Effector memory CD8-positive, alpha-beta T cell (primary cell): ENCODE results near the gene NKAIN1.

ENCODE experiments used
- ATAC-seq: fragments of 150-1000 bp; cut with Tn5 transposase; replicated peaks from 2 replicates; pipeline ENCODE4 v1.10.0; 2021; ENCODE audit warnings: mild to moderate bottlenecking, moderate library complexity
- DNase-seq, 3 experiments: peaks; one replicate each; pipeline ENCODE4 v3.0.0; 2021
- H3K27ac Mint-ChIP-seq, 2 donors: one replicate each; pipeline ENCODE4 v1.8.0; 2022; ENCODE audit warnings: mild to moderate bottlenecking in 2 of 2, mixed read lengths in 2 of 2, moderate library complexity in 2 of 2
- H3K27me3 Mint-ChIP-seq, 2 donors: one replicate each; pipeline ENCODE4 v1.8.0; 2022; ENCODE audit warnings: mixed read lengths in 2 of 2
- H3K36me3 Mint-ChIP-seq: one replicate; pipeline ENCODE4 v1.8.0; 2022; ENCODE audit warnings: mild to moderate bottlenecking, moderate library complexity, mixed read lengths; ENCODE audit not compliant: insufficient read depth
- H3K4me1 Mint-ChIP-seq, 2 donors: one replicate each; pipeline ENCODE4 v1.8.0; 2022; ENCODE audit warnings: low read depth in 2 of 2, mixed read lengths in 2 of 2
- H3K4me3 Mint-ChIP-seq, 2 donors: one replicate each; pipeline ENCODE4 v1.8.0; 2022; ENCODE audit warnings: mild to moderate bottlenecking in 2 of 2, mixed read lengths in 2 of 2, moderate library complexity in 2 of 2
- H3K9me3 Mint-ChIP-seq, 2 donors: one replicate each; pipeline ENCODE4 v1.8.0; 2022; ENCODE audit warnings: mixed read lengths in 2 of 2

Gene NKAIN1

DNA sequence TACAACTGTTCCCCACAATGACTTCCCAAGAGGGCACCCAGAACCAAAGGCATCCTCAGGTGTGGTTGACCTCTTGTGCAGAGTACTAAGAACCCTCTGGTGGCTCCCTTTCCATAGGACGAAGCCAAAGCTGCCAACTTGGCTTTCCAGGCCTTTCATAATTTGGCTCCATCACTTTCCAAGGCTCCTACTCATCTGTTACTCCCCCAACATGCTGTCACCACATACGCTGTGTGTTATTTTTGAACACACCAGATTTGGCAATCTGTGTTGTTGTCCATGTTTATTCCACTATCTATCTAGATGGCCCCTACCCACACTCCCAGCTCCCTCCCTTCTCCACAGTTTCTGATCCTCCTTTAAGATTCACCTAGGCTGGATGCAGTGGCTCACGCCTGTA, 10.2 kb upstream of the NKAIN1 start:
- Mint-ChIP-seq H3K27me3 (no peaks in the 10 kb centered on the region), H3K9me3 (no peaks in the 10 kb centered on the region), H3K36me3 (no peaks in the 10 kb centered on the region), H3K4me3 (no peak overlapping the region), H3K27ac (no peak overlapping the region), H3K4me1 (no peaks in the 10 kb centered on the region)
- no peak for DNase-seq
- ATAC-seq = no peak

DNA sequence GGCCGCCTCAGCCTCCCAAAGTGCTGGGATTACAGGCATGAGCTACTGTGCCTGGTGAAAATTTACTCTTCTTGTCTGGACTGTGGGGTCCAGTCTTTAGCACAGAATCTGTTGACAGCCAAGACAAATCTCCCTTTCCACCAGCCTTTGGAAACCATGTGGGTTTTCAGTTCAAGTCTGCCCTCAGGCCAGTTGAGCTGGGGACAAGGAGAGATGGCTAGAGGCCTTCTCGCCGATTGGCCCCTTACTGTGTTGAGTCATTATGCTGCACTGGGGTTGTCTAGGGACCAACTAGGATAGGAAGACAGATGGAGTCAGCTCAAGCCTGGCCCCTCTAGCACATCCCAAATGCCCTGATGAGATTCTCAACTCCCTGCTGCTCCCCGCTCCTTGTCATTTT, 8.6 kb upstream of the NKAIN1 start:
- DNase-seq = no peak
- Mint-ChIP-seq H3K27me3 (no peaks in the 10 kb centered on the region), H3K36me3 (no peaks in the 10 kb centered on the region), H3K4me3 (no peak overlapping the region), H3K4me1 (no peaks in the 10 kb centered on the region), H3K9me3 (no peaks in the 10 kb centered on the region), H3K27ac (peak overlapping the region in 1 of 2 donors; percentile 5)
- ATAC-seq = no peak

DNA sequence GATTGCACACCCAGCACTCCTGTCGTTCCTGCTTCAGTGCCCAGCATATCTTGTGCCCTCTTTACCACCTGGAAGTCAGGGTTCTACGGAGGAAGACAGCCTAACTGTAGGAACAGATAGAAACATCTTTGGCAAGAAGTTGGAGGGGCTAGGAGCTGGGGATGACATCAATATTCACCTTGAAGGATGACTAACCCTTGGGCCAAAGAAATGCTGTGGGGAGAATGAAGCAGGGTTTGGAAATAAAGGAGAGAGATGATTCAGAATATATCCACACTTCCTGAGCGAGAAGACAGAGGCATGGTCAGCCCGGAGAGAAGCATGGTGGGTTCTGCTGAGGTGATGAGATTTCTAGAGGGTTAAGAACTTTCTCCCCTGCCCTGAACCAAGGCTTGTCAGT, 4.6 kb upstream of the NKAIN1 start:
- no peak for DNase-seq

DNA sequence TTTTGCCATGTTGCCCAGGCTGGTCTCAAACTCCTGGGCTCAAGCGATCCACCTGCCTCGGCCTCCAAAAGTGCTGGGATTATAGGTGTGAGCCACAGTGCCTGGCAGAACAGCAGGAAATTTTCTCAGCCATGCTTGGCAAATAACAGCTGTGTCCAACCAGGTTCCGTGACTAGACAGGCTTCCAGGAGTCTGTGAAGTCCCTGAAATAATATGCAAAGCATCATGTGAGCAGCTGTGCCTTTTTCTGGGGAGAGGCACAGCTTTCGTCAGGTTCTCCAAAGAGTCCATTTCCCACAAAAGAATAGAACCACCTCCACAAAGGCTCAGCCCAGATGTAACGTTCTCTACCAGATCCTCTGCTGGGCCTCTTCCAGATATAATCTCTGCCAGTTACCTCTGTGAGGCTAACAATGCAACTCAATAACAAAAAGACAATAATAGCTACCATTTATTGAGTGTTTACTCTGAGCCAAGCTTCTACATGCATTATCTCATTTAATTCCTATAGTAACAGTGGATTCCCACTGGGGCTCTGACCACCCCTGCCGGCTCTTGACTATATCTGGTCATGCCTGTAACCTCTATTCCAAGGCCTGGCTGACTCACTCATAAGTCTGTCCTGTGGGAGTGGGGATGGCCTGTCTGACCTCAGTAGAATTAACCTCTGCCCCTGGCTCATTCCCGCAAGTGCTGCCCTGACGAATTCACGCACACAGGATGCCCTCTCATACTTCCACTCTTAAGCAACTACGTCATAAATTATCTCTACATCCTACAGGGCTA, 4.0 kb upstream of the NKAIN1 start:
- Mint-ChIP-seq H3K27me3 (peaks cover 17 to 29% of the 10 kb centered on the region in 2 donors), H3K4me3 (no peak overlapping the region), H3K4me1 (peaks cover 4 to 5% of the 10 kb centered on the region in 2 donors), H3K9me3 (no peaks in the 10 kb centered on the region), H3K36me3 (no peaks in the 10 kb centered on the region), H3K27ac (no peak overlapping the region)
- no peak for DNase-seq
- ATAC-seq = no peak

More for the DNA sequence above, 4.6 kb upstream of the NKAIN1 start:
- Mint-ChIP-seq H3K27ac (no peak overlapping the region), H3K36me3 (no peaks in the 10 kb centered on the region), H3K4me3 (no peak overlapping the region), H3K27me3 (peaks cover 12 to 23% of the 10 kb centered on the region in 2 donors), H3K9me3 (no peaks in the 10 kb centered on the region), H3K4me1 (peaks cover 0 to 1% of the 10 kb centered on the region in 2 donors)
- ATAC-seq = no peak

DNA sequence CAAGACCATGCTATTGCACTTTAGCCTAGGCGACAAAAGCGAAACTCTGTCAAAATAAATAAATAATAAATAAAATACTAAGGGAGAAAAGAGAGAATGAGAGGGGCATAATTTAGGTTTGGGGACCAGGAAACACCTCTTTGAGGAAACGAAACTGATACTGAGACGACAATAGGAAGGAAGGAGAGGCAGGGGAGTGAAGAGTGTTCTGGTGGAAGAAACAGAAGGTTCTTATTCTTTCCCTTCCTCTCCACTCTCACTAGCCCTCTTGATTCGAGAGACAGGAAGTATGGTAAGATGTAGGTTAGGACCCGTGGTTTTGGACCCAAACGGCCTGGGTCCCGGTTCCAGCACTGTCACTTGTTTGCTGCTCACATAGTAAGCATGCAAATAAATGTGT, 1.6 kb upstream of the NKAIN1 start:
- no peak for DNase-seq
- Mint-ChIP-seq H3K4me1 (peaks cover 5 to 9% of the 10 kb centered on the region in 2 donors), H3K9me3 (no peaks in the 10 kb centered on the region), H3K4me3 (no peak overlapping the region), H3K27me3 (peaks cover 40 to 53% of the 10 kb centered on the region in 2 donors), H3K36me3 (no peaks in the 10 kb centered on the region), H3K27ac (no peak overlapping the region)
- ATAC-seq = no peak

DNA sequence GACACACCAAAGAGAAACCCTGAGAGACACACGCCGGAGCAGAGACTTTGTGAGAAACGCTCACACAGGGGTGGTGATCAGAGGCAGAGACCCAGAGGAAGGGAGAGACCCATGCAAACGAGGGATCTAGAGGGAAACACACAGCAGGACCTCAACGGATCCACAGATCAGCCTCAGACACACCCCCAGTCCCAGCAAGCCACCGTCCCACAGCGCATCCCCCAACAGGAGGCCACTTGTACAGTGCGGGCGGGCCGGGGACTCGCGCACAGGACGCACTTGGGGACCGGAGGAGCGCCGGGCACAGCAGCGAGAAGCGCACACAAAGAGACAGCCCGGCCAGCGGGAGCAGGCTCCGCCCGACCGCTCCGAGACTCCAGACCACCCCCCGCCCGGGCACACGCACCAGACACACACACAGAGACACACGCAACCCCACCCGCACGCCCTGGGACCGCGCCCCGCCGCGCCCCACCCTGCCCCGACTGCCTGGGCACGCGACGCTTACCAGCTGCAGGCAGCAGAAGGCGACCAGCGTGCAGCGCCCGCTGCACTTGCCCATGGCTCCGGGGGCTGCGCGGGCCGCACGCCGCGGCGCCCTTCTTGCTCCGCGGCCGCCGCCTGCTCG, 587 bp downstream of the NKAIN1 start:
- no peak for DNase-seq
- peaks cover 5 to 9% of the 10 kb centered on the region in 2 donors for H3K4me1 Mint-ChIP-seq
- H3K36me3 Mint-ChIP-seq = no peaks in the 10 kb centered on the region
- peak overlapping the region; percentile 66 to 73 for H3K4me3 Mint-ChIP-seq
- H3K27ac Mint-ChIP-seq = no peak overlapping the region
- no peaks in the 10 kb centered on the region for H3K9me3 Mint-ChIP-seq
- ATAC-seq = no peak
- peaks cover 57 to 75% of the 10 kb centered on the region in 2 donors for H3K27me3 Mint-ChIP-seq

DNA sequence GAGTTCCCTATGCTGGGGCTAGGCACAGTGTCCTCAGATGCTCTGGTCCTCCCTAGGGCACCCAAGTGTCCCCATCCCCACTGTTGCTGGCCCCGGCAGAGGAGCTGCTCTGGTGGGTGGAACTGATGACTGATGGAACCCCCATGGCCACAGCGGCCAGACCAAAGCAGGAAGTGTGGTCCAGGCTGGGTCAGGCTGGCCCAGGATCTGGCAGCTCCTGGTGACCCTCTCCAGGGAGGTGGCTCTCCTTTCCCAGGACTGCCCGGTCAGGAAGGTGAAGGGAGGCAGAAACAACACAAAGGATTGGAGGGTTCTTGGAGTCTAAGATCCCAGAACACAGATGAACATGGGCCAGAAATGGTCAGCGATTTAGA, 1.1 kb downstream of the NKAIN1 start:
- DNase-seq (no peak), ATAC-seq (no peak)
- Mint-ChIP-seq H3K36me3 (no peaks in the 10 kb centered on the region), H3K4me3 (peak overlapping the region; percentile 66 to 73), H3K27ac (no peak overlapping the region), H3K4me1 (peaks cover 5 to 9% of the 10 kb centered on the region in 2 donors), H3K27me3 (peaks cover 60 to 80% of the 10 kb centered on the region in 2 donors), H3K9me3 (no peaks in the 10 kb centered on the region)

DNA sequence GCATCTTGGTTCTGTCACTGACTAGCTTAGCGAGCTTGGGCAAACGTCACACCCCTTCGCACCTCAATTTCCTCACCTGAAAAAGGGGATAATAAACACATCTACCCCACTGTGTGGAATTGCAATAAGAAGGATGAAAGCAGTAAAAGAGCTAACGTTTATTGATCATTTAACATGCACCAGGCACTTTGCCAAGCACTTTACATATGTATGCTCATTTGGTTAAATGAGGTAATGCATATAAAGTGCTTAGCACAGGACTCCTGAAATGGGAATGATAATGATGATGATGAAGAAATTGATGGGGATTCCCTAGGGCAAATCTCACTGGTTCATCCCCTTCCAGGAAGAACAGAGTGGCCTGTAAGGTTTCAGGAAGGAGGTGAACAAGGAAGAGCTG, 4.8 kb downstream of the NKAIN1 start:
- Mint-ChIP-seq H3K4me3 (no peak overlapping the region), H3K36me3 (peaks cover 5% of the 10 kb centered on the region), H3K4me1 (peaks cover 5 to 8% of the 10 kb centered on the region in 2 donors), H3K9me3 (no peaks in the 10 kb centered on the region), H3K27me3 (peaks cover 55 to 71% of the 10 kb centered on the region in 2 donors), H3K27ac (no peak overlapping the region)
- ATAC-seq (no peak), DNase-seq (no peak)

DNA sequence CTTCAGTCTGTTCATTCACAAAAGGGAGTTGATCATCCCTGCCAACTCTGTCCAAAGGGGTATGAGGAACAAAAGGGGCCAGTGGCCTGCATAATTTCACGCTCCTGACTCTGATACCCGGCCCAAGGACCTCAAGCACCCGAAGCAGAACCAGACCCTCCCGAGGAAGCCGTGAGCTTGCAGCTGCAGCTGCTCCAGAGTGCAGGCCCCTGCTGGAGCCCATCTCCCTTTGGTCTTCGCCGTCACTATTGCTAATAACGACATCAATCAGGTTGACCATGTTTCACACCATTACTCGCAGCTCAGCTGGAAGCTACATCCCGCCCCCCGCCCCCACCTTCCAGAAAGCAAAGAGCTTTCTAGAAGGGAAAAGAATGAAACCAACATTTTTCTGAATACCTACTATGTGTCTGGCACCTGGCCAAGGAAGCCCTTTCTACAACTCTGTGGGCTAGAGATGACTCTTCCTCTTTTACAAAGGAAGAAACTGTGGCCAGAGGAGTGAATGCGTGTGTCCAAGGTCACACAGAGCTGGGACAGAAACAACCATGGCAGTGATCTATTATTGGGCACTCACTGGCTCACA, 5.5 kb downstream of the NKAIN1 start:
- no peak for DNase-seq
- H3K27me3 Mint-ChIP-seq = peaks cover 54 to 66% of the 10 kb centered on the region in 2 donors
- peaks cover 5 to 8% of the 10 kb centered on the region in 2 donors for H3K4me1 Mint-ChIP-seq

DNA sequence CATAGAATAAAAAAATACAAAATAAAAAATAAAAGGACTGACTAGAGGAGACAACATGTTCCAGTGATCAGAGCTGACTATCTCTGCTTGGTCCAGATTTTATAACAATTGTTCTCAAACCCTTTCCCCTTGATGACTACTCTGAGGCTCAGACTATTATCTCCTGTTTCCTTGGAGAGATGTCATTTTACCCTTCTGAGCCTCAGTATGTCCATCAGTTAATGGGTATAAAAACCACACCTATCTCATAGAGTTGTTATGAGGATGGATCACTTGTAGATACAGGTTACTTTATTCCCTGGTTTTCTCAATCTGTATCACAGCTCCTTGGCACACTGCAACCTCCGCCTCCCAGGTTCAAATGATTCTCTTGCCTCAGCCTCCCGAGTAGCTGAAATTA, 7.0 kb downstream of the NKAIN1 start:
- peaks cover 5% of the 10 kb centered on the region for H3K36me3 Mint-ChIP-seq

More for the DNA sequence above, 5.5 kb downstream of the NKAIN1 start:
- H3K27ac Mint-ChIP-seq = no peak overlapping the region
- no peak overlapping the region for H3K4me3 Mint-ChIP-seq
- ATAC-seq = no peak
- H3K9me3 Mint-ChIP-seq = no peaks in the 10 kb centered on the region
- peaks cover 5% of the 10 kb centered on the region for H3K36me3 Mint-ChIP-seq

DNA sequence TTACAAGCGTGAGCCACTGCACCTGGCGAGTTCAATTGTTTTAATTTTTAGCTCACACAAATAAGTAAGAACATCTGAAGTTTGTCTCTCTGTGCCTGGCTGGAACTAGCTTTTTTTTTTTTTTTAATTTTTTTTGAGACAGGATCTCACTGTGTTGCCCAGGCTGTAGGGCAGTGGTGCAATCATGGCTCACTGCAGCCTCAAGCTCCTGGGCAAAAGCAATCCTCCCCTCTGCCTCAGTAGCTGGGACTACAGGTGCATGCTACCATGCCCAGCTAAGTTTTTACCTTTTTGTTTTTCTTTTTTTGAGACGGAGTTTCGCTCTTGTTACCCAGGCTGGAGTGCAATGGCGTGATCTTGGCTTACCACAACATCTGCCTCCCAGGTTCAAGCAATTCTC, 7.9 kb downstream of the NKAIN1 start:
- ATAC-seq = no peak
- Mint-ChIP-seq H3K9me3 (no peaks in the 10 kb centered on the region), H3K36me3 (peaks cover 5% of the 10 kb centered on the region), H3K27ac (no peak overlapping the region), H3K27me3 (peaks cover 31 to 42% of the 10 kb centered on the region in 2 donors), H3K4me3 (no peak overlapping the region), H3K4me1 (no peaks in the 10 kb centered on the region)
- DNase-seq = no peak

More for the DNA sequence above, 7.0 kb downstream of the NKAIN1 start:
- no peak for DNase-seq
- Mint-ChIP-seq H3K27me3 (peaks cover 39 to 51% of the 10 kb centered on the region in 2 donors), H3K9me3 (no peaks in the 10 kb centered on the region), H3K4me3 (no peak overlapping the region), H3K4me1 (no peaks in the 10 kb centered on the region), H3K27ac (no peak overlapping the region)
- ATAC-seq = no peak

DNA sequence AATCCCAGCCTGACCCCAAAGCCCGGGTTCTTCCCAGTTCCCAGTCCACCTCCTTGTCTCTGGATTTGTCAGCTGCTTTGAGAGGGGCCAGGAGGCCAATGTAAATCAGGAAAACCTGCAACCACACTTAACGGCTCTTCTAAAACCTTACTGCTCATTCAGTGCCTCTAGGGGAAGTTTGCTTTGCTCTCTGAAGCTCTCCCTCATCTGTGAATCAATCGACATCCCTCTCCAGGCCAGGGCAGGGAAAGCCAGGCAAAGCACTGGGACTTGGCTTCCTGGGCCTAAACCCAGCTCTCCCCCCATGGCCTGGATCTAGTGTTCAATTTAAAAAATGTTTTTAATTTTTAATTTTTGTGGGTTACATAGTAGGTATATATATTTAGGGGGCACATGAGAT, 9.3 kb downstream of the NKAIN1 start:
- DNase-seq = no peak
- H3K4me1 Mint-ChIP-seq = no peaks in the 10 kb centered on the region
- peaks cover 21 to 36% of the 10 kb centered on the region in 2 donors for H3K27me3 Mint-ChIP-seq
- no peak overlapping the region for H3K27ac Mint-ChIP-seq
- peaks cover 5% of the 10 kb centered on the region for H3K36me3 Mint-ChIP-seq
- no peak for ATAC-seq
- H3K4me3 Mint-ChIP-seq = no peak overlapping the region
- no peaks in the 10 kb centered on the region for H3K9me3 Mint-ChIP-seq

DNA sequence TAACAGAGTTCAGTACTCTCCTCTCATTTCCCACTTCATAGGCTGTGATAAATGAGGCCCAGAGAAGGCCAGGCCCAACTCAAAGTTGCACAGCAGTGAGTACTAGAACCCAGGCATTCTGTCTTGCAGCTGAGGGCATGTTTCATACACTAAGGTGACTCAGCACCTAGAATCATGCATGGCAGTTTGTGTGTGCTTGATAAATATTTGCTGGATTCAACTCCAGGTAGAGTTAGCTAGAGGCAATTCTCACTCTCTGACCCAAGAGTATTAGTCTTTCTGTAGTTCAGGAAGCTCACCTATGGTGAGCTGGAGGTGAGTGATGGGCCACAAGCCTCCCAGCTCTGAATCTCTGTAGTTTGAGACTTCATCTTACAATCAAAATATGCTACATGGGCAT, 10.7 kb downstream of the NKAIN1 start:
- H3K27me3 Mint-ChIP-seq = peaks cover 8 to 29% of the 10 kb centered on the region in 2 donors
- ATAC-seq = no peak
- H3K4me3 Mint-ChIP-seq = no peak overlapping the region
- no peak overlapping the region for H3K27ac Mint-ChIP-seq
- DNase-seq = no peak
- peaks cover 5% of the 10 kb centered on the region for H3K36me3 Mint-ChIP-seq
- no peaks in the 10 kb centered on the region for H3K9me3 Mint-ChIP-seq
- H3K4me1 Mint-ChIP-seq = no peaks in the 10 kb centered on the region
